Left lung (tissue), 10 donors: ENCODE results near the gene PPCDC. TPM values are rescaled to one million over a fixed set of nuclear protein-coding genes. Genes with fewer than 3 reads are reported as not detected.

ENCODE experiments used
- ATAC-seq: fragments of 200-7000 bp; cut with Tn5 transposase; one replicate; pipeline ENCODE4 v1.9.1; 2020; ENCODE audit warnings: moderate library complexity
- DNase-seq, 4 donors: peaks; one replicate each; pipeline ENCODE4 v3.0.0-alpha.2; 2013 to 2020
- H3K27ac ChIP-seq, 2 donors: fragments of 200-600 bp; sonication (generic) in 1 of 2; one replicate each; pipeline versions ENCODE4 v1.5.0 to v1.8.0; 2020 to 2021
- H3K27me3 ChIP-seq, 2 donors: fragments of 200-600 bp; sonication (generic) in 1 of 2; one replicate each; pipeline versions ENCODE4 v1.5.0 to v1.8.0; 2020 to 2021
- H3K36me3 ChIP-seq, 2 donors: fragments of 200-600 bp; sonication (generic) in 1 of 2; one replicate each; pipeline versions ENCODE4 v1.5.0 to v1.8.0; 2020 to 2021
- H3K4me1 ChIP-seq, 2 donors: fragments of 200-600 bp; one replicate each; pipeline ENCODE4 v1.8.0; 2021
- H3K4me3 ChIP-seq, 2 donors: fragments of 200-600 bp; sonication (generic) in 1 of 2; one replicate each; pipeline versions ENCODE4 v1.5.0 to v1.8.0; 2020 to 2021; ENCODE audit warnings: mild to moderate bottlenecking in 1 of 2
- H3K9me3 ChIP-seq, 2 donors: fragments of 200-600 bp; sonication (generic) in 1 of 2; one replicate each; pipeline versions ENCODE4 v1.5.0 to v1.8.0; 2020 to 2021
- intact Hi-C, 2 donors: fragments of 100-400 bp; cut with DNase I; formaldehyde crosslinking; loops; one replicate each; pipeline versions ENCODE4 v1.11.2 to v1.14.2; 2022
- polyA plus RNA-seq, 6 donors: library from polyadenylated mRNA; unstranded; fragments of 120-200 nt; gene quantifications; one replicate each; pipeline ENCODE4 v1.2.1, GENCODE V29; 2013; ENCODE audit not compliant: insufficient read length in 6 of 6
- total RNA-seq, 2 donors: library from RNA; stranded (reverse); fragmentation: NEBNext Ultra II Directional; extraction: Animal tissue kit (Norgen Biotek cat#: 25700); gene quantifications; one replicate each; pipeline ENCODE4 v1.2.1, GENCODE V29; 2021
- TF ChIP-seq, protein P1 (sequence below), 2 donors: fragments of 200-600 bp; sonication (generic) in 1 of 2; IDR thresholded peaks; one replicate each; pipeline versions ENCODE4 v1.5.0 to v1.8.0; 2021; ENCODE audit warnings: antibody characterized with exemption in 2 of 2
- donor health status: DM: no; HTN: yes; CAD: no.
- donor health status: DM: no; HTN: no; CAD: no.

Gene PPCDC
- total and polyA plus RNA-seq, 8 donors = 9.4 to 19.0 (median 12.3) TPM

GRCh38 chr15:75028991-75029377 lies 5.6 kb downstream of the PPCDC start:
- Histone ChIP-seq H3K27ac (peak overlapping the region; percentile 79 to 83), H3K4me3 (no peak overlapping the region), H3K36me3 (peaks cover 0 to 3% of the 10 kb centered on the region in 2 donors), H3K27me3 (no peaks in the 10 kb centered on the region), H3K4me1 (peaks cover 34 to 63% of the 10 kb centered on the region in 2 donors), H3K9me3 (no peaks in the 10 kb centered on the region)
- no peak for ATAC-seq
- TF ChIP-seq, protein P1, sequence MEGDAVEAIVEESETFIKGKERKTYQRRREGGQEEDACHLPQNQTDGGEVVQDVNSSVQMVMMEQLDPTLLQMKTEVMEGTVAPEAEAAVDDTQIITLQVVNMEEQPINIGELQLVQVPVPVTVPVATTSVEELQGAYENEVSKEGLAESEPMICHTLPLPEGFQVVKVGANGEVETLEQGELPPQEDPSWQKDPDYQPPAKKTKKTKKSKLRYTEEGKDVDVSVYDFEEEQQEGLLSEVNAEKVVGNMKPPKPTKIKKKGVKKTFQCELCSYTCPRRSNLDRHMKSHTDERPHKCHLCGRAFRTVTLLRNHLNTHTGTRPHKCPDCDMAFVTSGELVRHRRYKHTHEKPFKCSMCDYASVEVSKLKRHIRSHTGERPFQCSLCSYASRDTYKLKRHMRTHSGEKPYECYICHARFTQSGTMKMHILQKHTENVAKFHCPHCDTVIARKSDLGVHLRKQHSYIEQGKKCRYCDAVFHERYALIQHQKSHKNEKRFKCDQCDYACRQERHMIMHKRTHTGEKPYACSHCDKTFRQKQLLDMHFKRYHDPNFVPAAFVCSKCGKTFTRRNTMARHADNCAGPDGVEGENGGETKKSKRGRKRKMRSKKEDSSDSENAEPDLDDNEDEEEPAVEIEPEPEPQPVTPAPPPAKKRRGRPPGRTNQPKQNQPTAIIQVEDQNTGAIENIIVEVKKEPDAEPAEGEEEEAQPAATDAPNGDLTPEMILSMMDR (IDR thresholded peaks at IDR 0.05) = no peak
- no peak for DNase-seq
- intact Hi-C loops = loop anchor here in 1 of 2 donors (2.0 kb wide), 1 partner anchor 176 kb away; no protein-coding TSS in a partner anchor

GRCh38 chr15:75029378-75030022 lies 6.1 kb downstream of the PPCDC start:
- peak; percentile 94 for ATAC-seq
- TF ChIP-seq, protein P1 (IDR thresholded peaks at IDR 0.05) = peak; percentile 91 to 98
- intact Hi-C loops = loop anchor here (2.0 to 10.0 kb wide), 2 partner anchors 175 kb away; partner anchors contain the start of gene C15orf39 (in 1 of the 2)
- Histone ChIP-seq H3K36me3 (peaks cover 0 to 3% of the 10 kb centered on the region in 2 donors), H3K9me3 (no peaks in the 10 kb centered on the region), H3K27ac (peak overlapping the region; percentile 79 to 83), H3K27me3 (no peaks in the 10 kb centered on the region), H3K4me3 (no peak overlapping the region), H3K4me1 (peaks cover 29 to 60% of the 10 kb centered on the region in 2 donors)
- DNase-seq = peak; percentile 79 to 97 (median 92)

- TF ChIP-seq, protein P1 (IDR thresholded peaks at IDR 0.05) = no peak
- peaks cover 28 to 60% of the 10 kb centered on the region in 2 donors for H3K4me1 ChIP-seq
- peaks cover 0 to 3% of the 10 kb centered on the region in 2 donors for H3K36me3 ChIP-seq
- H3K27me3 ChIP-seq = no peaks in the 10 kb centered on the region
- DNase-seq = peak in 1 of 4 donors; percentile 49
- peak; percentile 10 for ATAC-seq
- H3K4me3 ChIP-seq = no peak overlapping the region
- intact Hi-C loops = loop anchor here in 1 of 2 donors (10.0 kb wide), 1 partner anchor 175 kb away; the partner anchor contains the start of gene C15orf39
- no peaks in the 10 kb centered on the region for H3K9me3 ChIP-seq
- H3K27ac ChIP-seq = peak overlapping the region; percentile 79 to 83
Observed at GRCh38 chr15:75030023-75030413, 6.6 kb downstream of the PPCDC start.

GRCh38 chr15:75030424-75030823 lies 7.0 kb downstream of the PPCDC start:
- no peak for DNase-seq
- peaks cover 0 to 3% of the 10 kb centered on the region in 2 donors for H3K36me3 ChIP-seq
- H3K27me3 ChIP-seq = no peaks in the 10 kb centered on the region
- no peak for ATAC-seq
- no peak overlapping the region for H3K4me3 ChIP-seq
- intact Hi-C loops = loop anchor here in 1 of 2 donors (10.0 kb wide), 1 partner anchor 174 kb away; the partner anchor contains the start of gene C15orf39
- H3K27ac ChIP-seq = peak overlapping the region in 1 of 2 donors; percentile 83
- peaks cover 25 to 58% of the 10 kb centered on the region in 2 donors for H3K4me1 ChIP-seq
- TF ChIP-seq, protein P1 (IDR thresholded peaks at IDR 0.05) = no peak
- H3K9me3 ChIP-seq = no peaks in the 10 kb centered on the region

GRCh38 chr15:75031848-75032247 lies 8.5 kb downstream of the PPCDC start:
- H3K27me3 ChIP-seq = no peaks in the 10 kb centered on the region
- peaks cover 25 to 51% of the 10 kb centered on the region in 2 donors for H3K4me1 ChIP-seq
- H3K27ac ChIP-seq = peak overlapping the region; percentile 26 to 83
- no peak overlapping the region for H3K4me3 ChIP-seq
- no peaks in the 10 kb centered on the region for H3K9me3 ChIP-seq
- DNase-seq = no peak
- intact Hi-C loops = loop anchor here in 1 of 2 donors (10.0 kb wide), 1 partner anchor 173 kb away; the partner anchor contains the start of gene C15orf39
- TF ChIP-seq, protein P1 (IDR thresholded peaks at IDR 0.05) = no peak
- ATAC-seq = no peak
- peaks cover 0 to 3% of the 10 kb centered on the region in 2 donors for H3K36me3 ChIP-seq
